Smooth muscle cell (in vitro differentiated cells): ENCODE data around the gene SHMT2. TPM values are rescaled to one million over a fixed set of nuclear protein-coding genes. Genes with fewer than 3 reads are reported as not detected.

Experiments
- DNase-seq: peaks from one replicate; lab custom pipeline; 2025; ENCODE audit not compliant: unreplicated experiment; lab: John Stamatoyannopoulos, UW
- H2AFZ ChIP-seq: fragments of 200-600 bp; sonication (generic); 2 replicates; pipeline ENCODE4 v1.6.0; 2016; ENCODE audit warnings: antibody characterized with exemption, low read depth, mild to moderate bottlenecking
- H3F3A ChIP-seq: fragments of 200-600 bp; sonication (generic); 2 replicates; pipeline ENCODE4 v1.6.0; 2017; ENCODE audit warnings: antibody characterized with exemption, low read depth
- H3K27ac ChIP-seq: fragments of 200-600 bp; sonication (generic); 2 replicates; pipeline ENCODE4 v1.5.1; 2016; ENCODE audit warnings: low read depth, mild to moderate bottlenecking
- H3K27me3 ChIP-seq: fragments of 200-600 bp; sonication (generic); 2 replicates; pipeline ENCODE4 v1.6.1; 2016; ENCODE audit warnings: low read depth, mild to moderate bottlenecking
- H3K36me3 ChIP-seq: fragments of 200-600 bp; sonication (generic); 2 replicates; pipeline ENCODE4 v1.5.1; 2016; ENCODE audit warnings: low read depth
- H3K4me1 ChIP-seq: fragments of 200-600 bp; sonication (generic); 2 replicates; pipeline ENCODE4 v1.5.1; 2016; ENCODE audit warnings: low read depth
- H3K4me2 ChIP-seq: fragments of 200-600 bp; sonication (generic); 2 replicates; pipeline ENCODE4 v1.6.0; 2016; ENCODE audit warnings: mild to moderate bottlenecking
- H3K4me3 ChIP-seq: fragments of 200-600 bp; sonication (generic); 2 replicates; pipeline ENCODE4 v1.5.1; 2016; ENCODE audit warnings: mild to moderate bottlenecking
- H3K79me2 ChIP-seq: fragments of 200-600 bp; sonication (generic); 2 replicates; pipeline ENCODE4 v1.6.0; 2016; ENCODE audit warnings: low read depth, mild to moderate bottlenecking
- H3K9ac ChIP-seq: fragments of 200-600 bp; sonication (generic); 2 replicates; pipeline ENCODE4 v1.6.0; 2016; ENCODE audit warnings: low read depth
- H3K9me3 ChIP-seq: fragments of 200-600 bp; sonication (generic); replicated peaks from 2 replicates; pipeline ENCODE4 v1.5.1; 2016; ENCODE audit warnings: low read depth
- H4K20me1 ChIP-seq: fragments of 200-600 bp; sonication (generic); 2 replicates; pipeline ENCODE4 v1.6.0; 2016; ENCODE audit warnings: low read depth
- WGBS: methylation state at CpG from one replicate; pipeline ENCODE4 v1.1.7; 2016; ENCODE audit warnings: low lambda C conversion rate; 5-methylcytosine and 5-hydroxymethylcytosine counted together
- polyA plus RNA-seq: library from polyadenylated mRNA; unstranded; fragments of >200 nt; fragmentation: Nextera tagmentation; extraction: Ambion mirVana; gene quantifications from 2 replicates; pipeline ENCODE4 v1.2.1, GENCODE V29; 2016
- total RNA-seq: library from RNA; depleted of rRNA; stranded (reverse); fragments of >200 nt; gene quantifications from 2 replicates; pipeline ENCODE4 v1.2.3, GENCODE V29; 2014
- TF ChIP-seq, protein P1 (sequence below): fragments of 200-600 bp; sonication (generic); IDR thresholded peaks from 2 replicates; pipeline ENCODE4 v1.5.1; 2017; ENCODE audit warnings: borderline replicate concordance, mild to moderate bottlenecking, antibody characterized with exemption; ENCODE audit not compliant: insufficient read depth, poor library complexity, severe bottlenecking

The SHMT2 gene
- total and polyA plus RNA-seq, 2 experiments from 2014 or later: 107 to 117 TPM

DNA sequence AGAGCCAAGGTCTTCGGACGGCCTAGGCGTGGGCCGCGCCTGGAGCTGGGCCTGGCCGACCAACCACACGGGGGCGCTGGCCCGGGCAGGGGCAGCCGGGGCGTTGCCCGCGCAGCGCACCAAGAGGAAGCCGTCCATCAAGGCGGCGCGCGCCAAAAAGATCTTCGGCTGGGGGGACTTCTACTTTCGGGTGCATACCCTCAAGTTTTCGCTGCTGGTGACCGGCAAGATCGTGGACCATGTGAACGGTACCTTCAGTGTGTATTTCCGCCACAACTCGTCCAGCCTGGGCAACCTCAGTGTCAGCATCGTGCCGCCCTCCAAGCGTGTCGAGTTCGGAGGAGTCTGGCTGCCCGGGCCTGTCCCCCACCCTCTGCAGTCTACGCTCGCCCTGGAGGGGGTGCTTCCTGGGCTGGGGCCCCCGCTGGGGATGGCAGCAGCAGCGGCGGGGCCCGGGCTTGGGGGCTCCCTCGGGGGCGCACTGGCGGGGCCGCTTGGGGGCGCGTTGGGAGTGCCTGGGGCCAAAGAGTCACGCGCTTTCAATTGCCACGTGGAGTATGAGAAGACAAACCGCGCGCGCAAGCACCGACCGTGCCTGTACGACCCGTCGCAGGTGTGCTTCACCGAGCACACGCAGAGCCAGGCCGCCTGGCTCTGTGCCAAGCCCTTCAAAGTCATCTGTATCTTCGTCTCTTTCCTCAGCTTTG, 4.4 kb upstream of the SHMT2 start:
- Histone ChIP-seq H2AFZ (no peak overlapping the region), H3K4me1 (peaks cover 35% of the 10 kb centered on the region), H3K27ac (no peak overlapping the region), H3K9me3 (no peaks in the 10 kb centered on the region), H3K9ac (no peak overlapping the region), H3K36me3 (no peaks in the 10 kb centered on the region), H3K4me2 (no peak overlapping the region), H4K20me1 (no peaks in the 10 kb centered on the region), H3K27me3 (peaks cover 59% of the 10 kb centered on the region), H3F3A (peaks cover 4% of the 10 kb centered on the region), H3K4me3 (no peak overlapping the region), H3K79me2 (no peaks in the 10 kb centered on the region)
- DNase-seq: no peak
- WGBS: 15% methylated on average over 55 of the region's 61 CpGs
- TF ChIP-seq, protein P1, sequence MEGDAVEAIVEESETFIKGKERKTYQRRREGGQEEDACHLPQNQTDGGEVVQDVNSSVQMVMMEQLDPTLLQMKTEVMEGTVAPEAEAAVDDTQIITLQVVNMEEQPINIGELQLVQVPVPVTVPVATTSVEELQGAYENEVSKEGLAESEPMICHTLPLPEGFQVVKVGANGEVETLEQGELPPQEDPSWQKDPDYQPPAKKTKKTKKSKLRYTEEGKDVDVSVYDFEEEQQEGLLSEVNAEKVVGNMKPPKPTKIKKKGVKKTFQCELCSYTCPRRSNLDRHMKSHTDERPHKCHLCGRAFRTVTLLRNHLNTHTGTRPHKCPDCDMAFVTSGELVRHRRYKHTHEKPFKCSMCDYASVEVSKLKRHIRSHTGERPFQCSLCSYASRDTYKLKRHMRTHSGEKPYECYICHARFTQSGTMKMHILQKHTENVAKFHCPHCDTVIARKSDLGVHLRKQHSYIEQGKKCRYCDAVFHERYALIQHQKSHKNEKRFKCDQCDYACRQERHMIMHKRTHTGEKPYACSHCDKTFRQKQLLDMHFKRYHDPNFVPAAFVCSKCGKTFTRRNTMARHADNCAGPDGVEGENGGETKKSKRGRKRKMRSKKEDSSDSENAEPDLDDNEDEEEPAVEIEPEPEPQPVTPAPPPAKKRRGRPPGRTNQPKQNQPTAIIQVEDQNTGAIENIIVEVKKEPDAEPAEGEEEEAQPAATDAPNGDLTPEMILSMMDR: peak; percentile 57

DNA sequence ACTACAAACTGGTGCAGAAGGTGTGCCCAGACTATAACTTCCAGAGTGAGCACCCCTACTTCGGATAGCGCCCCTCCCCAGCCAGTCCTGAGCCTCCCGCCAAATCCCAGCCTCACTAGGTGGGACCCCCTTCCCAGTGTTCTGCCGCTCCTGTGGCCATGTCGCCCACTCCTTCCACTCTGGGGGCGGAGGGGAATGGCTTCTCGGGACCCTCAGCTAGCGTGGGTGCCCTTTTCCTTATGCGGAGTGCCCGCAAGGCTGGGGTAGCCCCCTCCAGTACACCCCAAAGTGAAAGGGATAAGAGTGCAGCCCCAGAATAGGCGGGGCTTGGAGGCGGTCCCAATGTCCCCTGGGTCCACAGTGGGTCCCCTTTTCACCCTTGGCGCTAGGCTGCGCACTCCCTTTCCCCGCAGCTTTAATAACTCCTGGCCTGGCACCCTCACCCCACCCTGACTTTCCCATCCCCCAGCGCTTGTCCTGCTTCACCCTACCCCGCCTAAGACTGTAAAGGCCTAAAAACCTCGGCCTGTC, 3.8 kb upstream of the SHMT2 start:
- no peak for DNase-seq
- Histone ChIP-seq H3K27me3 (peaks cover 53% of the 10 kb centered on the region), H3K27ac (no peak overlapping the region), H3F3A (peaks cover 8% of the 10 kb centered on the region), H3K9ac (no peak overlapping the region), H4K20me1 (peaks cover 4% of the 10 kb centered on the region), H2AFZ (no peak overlapping the region), H3K4me2 (no peak overlapping the region), H3K79me2 (peaks cover 6% of the 10 kb centered on the region), H3K4me1 (peaks cover 36% of the 10 kb centered on the region), H3K36me3 (no peaks in the 10 kb centered on the region), H3K9me3 (no peaks in the 10 kb centered on the region), H3K4me3 (no peak overlapping the region)
- TF ChIP-seq, protein P1: no peak
- WGBS: 41% methylated on average over 17 of the region's 18 CpGs

- Histone ChIP-seq H4K20me1 (peaks cover 14% of the 10 kb centered on the region), H3K36me3 (no peaks in the 10 kb centered on the region), H3K79me2 (peaks cover 13% of the 10 kb centered on the region), H3K27ac (no peak overlapping the region), H3K9ac (no peak overlapping the region), H3K4me2 (peak overlapping the region; percentile 84), H2AFZ (no peak overlapping the region), H3K4me3 (peak overlapping the region; percentile 41), H3K4me1 (peaks cover 36% of the 10 kb centered on the region), H3F3A (peaks cover 16% of the 10 kb centered on the region), H3K9me3 (no peaks in the 10 kb centered on the region), H3K27me3 (peaks cover 43% of the 10 kb centered on the region)
- TF ChIP-seq, protein P1: no peak
- WGBS: 10% methylated on average over 18 of the region's 35 CpGs
- no peak for DNase-seq
Measured at GRCh38 chr12:57226588-57227314, 2.8 kb upstream of the SHMT2 start.
